NT2/D1 (cell line): ENCODE measurements around the gene PRDM15.

Source experiments
- DNase-seq: peaks from one replicate; pipeline ENCODE4 v3.0.0-alpha.2; 2011; ENCODE audit warnings: low read depth, low spot score
- H3K27me3 ChIP-seq: 2 replicates; pipeline ENCODE4 v1.6.0; 2011; ENCODE audit warnings: mild to moderate bottlenecking; ENCODE audit not compliant: insufficient read length, insufficient read depth
- H3K36me3 ChIP-seq: 2 replicates; pipeline ENCODE4 v1.6.1; 2011; ENCODE audit warnings: mild to moderate bottlenecking, low read length, mixed read lengths; ENCODE audit not compliant: insufficient read depth, insufficient read length
- H3K4me1 ChIP-seq: 2 replicates; pipeline ENCODE4 v1.5.1; 2011; ENCODE audit not compliant: insufficient read depth, insufficient read length
- H3K4me3 ChIP-seq: 2 replicates; pipeline ENCODE4 v1.5.1; 2011; ENCODE audit warnings: low read depth; ENCODE audit not compliant: insufficient read length
- H3K9ac ChIP-seq: 2 replicates; pipeline ENCODE4 v1.6.0; 2011; ENCODE audit warnings: low read depth; ENCODE audit not compliant: insufficient read length
- H3K9me3 ChIP-seq: 2 replicates; pipeline ENCODE4 v1.5.1; 2011; ENCODE audit warnings: mild to moderate bottlenecking, low read length; ENCODE audit not compliant: insufficient read depth
- SUZ12 ChIP-seq: IDR thresholded peaks from 2 replicates; pipeline ENCODE4 v1.6.1; 2011; ENCODE audit not compliant: insufficient read length, insufficient read depth; ENCODE audit errors: extremely low read depth
- YY1 ChIP-seq: IDR thresholded peaks from 2 replicates; pipeline ENCODE4 v1.6.1; 2011; ENCODE audit not compliant: insufficient read length, insufficient read depth
- ZNF274 ChIP-seq: IDR thresholded peaks from 2 replicates; pipeline ENCODE4 v1.6.1; 2011; ENCODE audit warnings: mild to moderate bottlenecking, low read depth, low read length

PRDM15 gene

DNA sequence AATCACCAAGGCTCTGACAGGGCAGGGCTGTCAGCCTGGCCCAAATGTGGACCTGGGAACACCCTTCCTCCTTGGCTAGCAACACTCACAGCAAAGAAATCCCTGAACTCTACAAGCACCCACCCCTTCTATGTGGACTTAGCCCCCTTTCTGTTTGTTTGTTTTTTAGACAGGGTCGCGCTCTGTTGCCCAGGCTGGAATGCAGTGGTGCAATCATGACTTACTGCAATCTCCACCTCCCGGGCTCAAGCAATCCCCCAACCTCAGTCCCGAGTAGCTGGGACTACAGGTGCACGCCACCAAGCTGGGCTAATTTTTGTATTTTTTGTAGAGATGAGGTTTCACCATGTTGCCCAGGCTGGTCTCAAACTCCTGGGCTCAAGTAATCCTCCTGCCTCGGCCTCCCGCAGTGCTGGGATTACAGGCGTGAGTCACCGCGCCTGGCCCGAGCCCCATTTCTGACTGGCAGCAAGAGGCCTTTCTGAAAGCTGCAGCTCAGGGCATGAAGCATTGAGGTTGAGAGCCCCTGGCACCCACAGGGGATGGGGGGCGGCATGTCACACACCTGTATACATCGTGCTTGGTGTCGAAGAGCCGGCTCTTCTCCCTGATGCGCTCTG is 128.5 kb downstream of the PRDM15 start:
- no peaks in the 10 kb centered on the region for H3K27me3 ChIP-seq

DNA sequence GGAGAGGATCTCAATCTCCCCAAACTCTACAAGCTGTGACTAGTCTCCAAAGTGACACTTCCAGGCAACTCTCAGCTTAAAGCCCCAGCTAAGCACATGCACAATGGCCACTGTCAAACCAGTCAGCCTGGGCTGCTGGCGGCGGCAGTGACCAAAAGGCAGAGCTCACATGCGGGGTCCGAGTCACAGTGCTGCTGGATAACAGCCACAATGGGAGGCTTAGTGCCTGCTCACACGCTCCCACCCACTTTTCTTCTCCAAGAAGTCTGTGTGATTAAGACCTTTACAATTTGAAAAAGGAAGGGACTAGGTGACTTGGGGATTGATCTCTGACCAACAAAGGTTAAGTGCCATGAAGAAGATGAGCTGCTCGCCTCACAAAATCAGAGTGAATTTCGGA is 129.1 kb downstream of the PRDM15 start:
- peaks cover 17% of the 10 kb centered on the region for H3K36me3 ChIP-seq
- H3K4me1 ChIP-seq = peaks cover 31% of the 10 kb centered on the region
- TF ChIP-seq SUZ12 (no peak), ZNF274 (no peak), YY1 (no peak)
- H3K4me3 ChIP-seq = no peak overlapping the region
- no peaks in the 10 kb centered on the region for H3K27me3 ChIP-seq
- no peak overlapping the region for H3K9ac ChIP-seq
- DNase-seq = no peak
- H3K9me3 ChIP-seq = no peaks in the 10 kb centered on the region

More for the DNA sequence above, 128.5 kb downstream of the PRDM15 start:
- H3K4me1 ChIP-seq = peaks cover 31% of the 10 kb centered on the region
- TF ChIP-seq ZNF274 (no peak), YY1 (no peak), SUZ12 (no peak)
- peaks cover 12% of the 10 kb centered on the region for H3K36me3 ChIP-seq
- no peak overlapping the region for H3K9ac ChIP-seq
- H3K4me3 ChIP-seq = no peak overlapping the region
- no peaks in the 10 kb centered on the region for H3K9me3 ChIP-seq
- DNase-seq = no peak

DNA sequence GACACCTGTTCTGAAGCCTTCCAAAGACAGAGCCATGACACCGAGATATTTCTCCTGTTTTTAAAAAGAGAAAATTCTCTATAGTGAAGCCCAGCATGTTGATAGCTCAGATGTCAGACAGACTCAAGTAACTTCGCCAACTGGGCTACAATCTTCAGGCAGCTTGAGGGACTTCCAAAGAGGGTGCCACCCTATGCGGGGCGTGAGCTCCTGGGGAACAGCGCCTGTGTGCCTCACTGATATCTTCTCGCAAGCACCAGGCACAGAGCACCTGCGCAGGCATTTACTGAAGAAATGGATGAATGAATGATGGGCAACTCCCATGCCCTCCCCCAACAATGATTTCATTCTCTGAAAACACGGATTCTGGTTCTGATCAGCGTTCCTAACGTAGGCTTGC is 129.9 kb downstream of the PRDM15 start:
- Histone ChIP-seq H3K9me3 (no peaks in the 10 kb centered on the region), H3K27me3 (no peaks in the 10 kb centered on the region), H3K4me1 (peaks cover 26% of the 10 kb centered on the region), H3K4me3 (no peak overlapping the region), H3K9ac (no peak overlapping the region), H3K36me3 (peaks cover 21% of the 10 kb centered on the region)
- DNase-seq = no peak
- TF ChIP-seq SUZ12 = no peak
- no peak for TF ChIP-seq ZNF274
- TF ChIP-seq YY1 = no peak
